ENCODE data around the gene GRM7. TPM values are rescaled to one million over a fixed set of nuclear protein-coding genes. Genes with fewer than 3 reads are reported as not detected.

Gene GRM7
- total RNA-seq, 4 donors from 2014 or later, result not detected

DNA sequence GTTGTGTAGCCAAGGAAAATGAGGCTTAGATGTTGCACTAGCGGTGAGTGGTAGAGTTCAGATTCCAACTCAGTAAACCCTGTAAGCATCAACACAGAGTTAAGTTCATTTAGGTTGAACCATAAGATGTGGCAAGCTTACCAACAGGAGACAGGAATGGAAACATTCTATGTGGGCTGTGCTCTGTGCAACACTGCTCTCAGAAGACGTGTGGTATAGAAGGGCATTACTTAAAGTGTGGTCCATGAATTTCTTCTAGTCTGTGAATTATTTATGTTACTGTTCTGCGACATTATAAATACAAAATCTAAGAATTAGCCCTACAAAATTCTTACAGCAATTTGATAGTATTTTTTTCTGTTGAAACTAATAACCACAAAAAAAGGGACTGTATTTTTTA, 213.3 kb downstream of the GRM7 start:
- in situ Hi-C loops (cut with MboI; ENCODE audit: low sequenced_read_pairs in 4 of 4), result no loop called here

GRCh38 chr3:7075117-7075516, 214.2 kb downstream of the GRM7 start:
- ATAC-seq, result no peak
- Histone ChIP-seq H3K27me3 (no peaks in the 10 kb centered on the region), H3K4me3 (no peak overlapping the region), H3K9me3 (no peaks in the 10 kb centered on the region), H3K4me1 (no peaks in the 10 kb centered on the region), H3K36me3 (no peaks in the 10 kb centered on the region), H3K27ac (no peak overlapping the region)
- in situ Hi-C loops (cut with MboI; ENCODE audit: low sequenced_read_pairs in 4 of 4) (no loop called here), intact Hi-C loops (cut with DNase I; ENCODE audit: low total_unique reads) (no loop called here)
- TF ChIP-seq POLR2A (IDR thresholded peaks at IDR 0.05) (no peak), CTCF (IDR thresholded peaks at IDR 0.05 in 4 of 5, conservative IDR thresholded peaks at IDR 0.05 in 1 of 5) (no peak)
- no peak for DNase-seq

More for the DNA sequence above, 213.3 kb downstream of the GRM7 start:
- no peaks in the 10 kb centered on the region for H3K4me1 ChIP-seq
- DNase-seq (no peak), ATAC-seq (no peak)
- H3K4me3 ChIP-seq, result no peak overlapping the region
- H3K9me3 ChIP-seq, result no peaks in the 10 kb centered on the region
- TF ChIP-seq POLR2A (IDR thresholded peaks at IDR 0.05), result no peak
- TF ChIP-seq CTCF (IDR thresholded peaks at IDR 0.05 in 4 of 5, conservative IDR thresholded peaks at IDR 0.05 in 1 of 5), result no peak
- H3K36me3 ChIP-seq, result no peaks in the 10 kb centered on the region
- no peak overlapping the region for H3K27ac ChIP-seq
- no peaks in the 10 kb centered on the region for H3K27me3 ChIP-seq
- intact Hi-C loops (cut with DNase I; ENCODE audit: low total_unique reads), result no loop called here

- DNase-seq, result no peak
- no peak overlapping the region for H3K27ac ChIP-seq
- H3K4me1 ChIP-seq, result no peaks in the 10 kb centered on the region
- ATAC-seq, result no peak
- intact Hi-C loops (cut with DNase I; ENCODE audit: low total_unique reads), result no loop called here
- in situ Hi-C loops (cut with MboI; ENCODE audit: low sequenced_read_pairs in 4 of 4), result no loop called here
- no peaks in the 10 kb centered on the region for H3K9me3 ChIP-seq
- H3K36me3 ChIP-seq, result no peaks in the 10 kb centered on the region
- H3K4me3 ChIP-seq, result no peak overlapping the region
- TF ChIP-seq POLR2A (IDR thresholded peaks at IDR 0.05) (no peak), CTCF (IDR thresholded peaks at IDR 0.05 in 4 of 5, conservative IDR thresholded peaks at IDR 0.05 in 1 of 5) (no peak)
- no peaks in the 10 kb centered on the region for H3K27me3 ChIP-seq
These were observed 215.0 kb downstream of the GRM7 start for GRCh38 chr3:7075901-7076300.

GRCh38 chr3:7082244-7082643, 221.3 kb downstream of the GRM7 start:
- in situ Hi-C loops (cut with MboI; ENCODE audit: low sequenced_read_pairs in 4 of 4) (no loop called here), intact Hi-C loops (cut with DNase I; ENCODE audit: low total_unique reads) (no loop called here)
- Histone ChIP-seq H3K4me1 (no peaks in the 10 kb centered on the region), H3K27me3 (no peaks in the 10 kb centered on the region), H3K9me3 (no peaks in the 10 kb centered on the region), H3K27ac (no peak overlapping the region), H3K36me3 (no peaks in the 10 kb centered on the region), H3K4me3 (no peak overlapping the region)
- DNase-seq (no peak), ATAC-seq (no peak)
- TF ChIP-seq POLR2A (IDR thresholded peaks at IDR 0.05), result no peak
- no peak for TF ChIP-seq CTCF (IDR thresholded peaks at IDR 0.05 in 4 of 5, conservative IDR thresholded peaks at IDR 0.05 in 1 of 5)

DNA sequence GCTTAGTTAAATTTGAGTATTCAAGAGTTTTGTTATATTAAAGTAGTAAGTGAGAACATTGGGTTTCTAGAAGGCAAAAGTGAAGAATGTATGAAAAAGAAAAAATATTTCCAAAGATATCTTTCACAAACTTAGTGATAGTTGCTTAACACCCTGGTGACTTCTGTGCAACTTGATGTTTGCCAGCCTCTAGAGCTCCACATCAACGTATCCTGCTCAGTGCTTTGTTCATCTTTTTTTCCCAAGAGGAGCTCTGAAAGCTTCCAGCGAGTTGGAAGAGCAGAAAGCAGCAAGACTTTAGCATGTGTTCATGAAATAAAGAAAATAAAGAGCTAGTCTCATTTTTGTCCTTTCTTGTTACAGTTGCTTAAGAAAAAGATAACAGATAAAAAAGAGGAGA, 225.5 kb downstream of the GRM7 start:
- TF ChIP-seq CTCF (IDR thresholded peaks at IDR 0.05 in 4 of 5, conservative IDR thresholded peaks at IDR 0.05 in 1 of 5) (no peak), POLR2A (IDR thresholded peaks at IDR 0.05) (no peak)
- ATAC-seq (peak in 1 of 2 donors; percentile 33), DNase-seq (no peak)
- no peak overlapping the region for H3K27ac ChIP-seq
- H3K4me3 ChIP-seq, result no peak overlapping the region
- H3K4me1 ChIP-seq, result no peaks in the 10 kb centered on the region
- intact Hi-C loops (cut with DNase I; ENCODE audit: low total_unique reads) (no loop called here), in situ Hi-C loops (cut with MboI; ENCODE audit: low sequenced_read_pairs in 4 of 4) (no loop called here)
- no peaks in the 10 kb centered on the region for H3K27me3 ChIP-seq
- no peaks in the 10 kb centered on the region for H3K9me3 ChIP-seq
- no peaks in the 10 kb centered on the region for H3K36me3 ChIP-seq

All from gastrocnemius medialis (tissue), 4 donors.